Measurements from ENCODE around the gene GCAT. TPM values are rescaled to one million over a fixed set of nuclear protein-coding genes. Genes with fewer than 3 reads are reported as not detected.

Gene GCAT
- total and polyA plus RNA-seq, 2 of the 13 experiments (the other 11 are each of a cell fraction or from before 2014, with no cell fraction given), result 28.0 to 50.3 TPM

GRCh38 chr22:37802310-37803194 lies 5.2 kb upstream of the GCAT start (continued):
- TF ChIP-seq ZFP62 (CRISPR knock-in tag; IDR thresholded peaks at IDR 0.05) (no peak), HNRNPLL (IDR thresholded peaks at IDR 0.05; ENCODE audit: low read depth, low read length, poor library complexity, severe bottlenecking) (peak; percentile 69), SAFB2 (CRISPR knock-in tag; IDR thresholded peaks at IDR 0.05; ENCODE audit: borderline replicate concordance, low read depth) (no peak), GMEB1 (CRISPR knock-in tag; IDR thresholded peaks at IDR 0.05; ENCODE audit: borderline replicate concordance) (peak; percentile 74), PHF20 (CRISPR knock-in tag; IDR thresholded peaks at IDR 0.05) (peak; percentile 33; the same call in 1 of the 2 replicates), ZNF782 (CRISPR knock-in tag; IDR thresholded peaks at IDR 0.05; ENCODE audit: borderline replicate concordance) (no peak), KDM2A (CRISPR knock-in tag; IDR thresholded peaks at IDR 0.05; ENCODE audit: borderline replicate concordance, low read depth) (peak; percentile 55), ZNF10 (CRISPR knock-in tag; IDR thresholded peaks at IDR 0.05; ENCODE audit: borderline replicate concordance, low read depth) (no peak), ZSCAN31 (CRISPR knock-in tag; IDR thresholded peaks at IDR 0.05; ENCODE audit: low read depth) (peak; percentile 55; the same call in 1 of the 2 replicates), ZNF30 (CRISPR knock-in tag; IDR thresholded peaks at IDR 0.05) (no peak; the same call in 1 of the 2 replicates), ZKSCAN8 (CRISPR knock-in tag; IDR thresholded peaks at IDR 0.05; ENCODE audit: borderline replicate concordance) (0 out of 2 replicates have a peak, but pooled peaks have one; percentile 5), ZNF563 (CRISPR knock-in tag; IDR thresholded peaks at IDR 0.05) (peak; percentile 25), MLXIP (CRISPR knock-in tag; IDR thresholded peaks at IDR 0.05; ENCODE audit: borderline replicate concordance) (no peak), MAF1 (CRISPR knock-in tag; IDR thresholded peaks at IDR 0.05; ENCODE audit: borderline replicate concordance) (0 out of 2 replicates have a peak, but pooled peaks have one; percentile 32), ZNF225 (CRISPR knock-in tag; IDR thresholded peaks at IDR 0.05) (peak; percentile 81; the same call in 1 of the 2 replicates), CENPX (CRISPR knock-in tag; IDR thresholded peaks at IDR 0.05) (no peak)
- TF ChIP-seq, protein P1, sequence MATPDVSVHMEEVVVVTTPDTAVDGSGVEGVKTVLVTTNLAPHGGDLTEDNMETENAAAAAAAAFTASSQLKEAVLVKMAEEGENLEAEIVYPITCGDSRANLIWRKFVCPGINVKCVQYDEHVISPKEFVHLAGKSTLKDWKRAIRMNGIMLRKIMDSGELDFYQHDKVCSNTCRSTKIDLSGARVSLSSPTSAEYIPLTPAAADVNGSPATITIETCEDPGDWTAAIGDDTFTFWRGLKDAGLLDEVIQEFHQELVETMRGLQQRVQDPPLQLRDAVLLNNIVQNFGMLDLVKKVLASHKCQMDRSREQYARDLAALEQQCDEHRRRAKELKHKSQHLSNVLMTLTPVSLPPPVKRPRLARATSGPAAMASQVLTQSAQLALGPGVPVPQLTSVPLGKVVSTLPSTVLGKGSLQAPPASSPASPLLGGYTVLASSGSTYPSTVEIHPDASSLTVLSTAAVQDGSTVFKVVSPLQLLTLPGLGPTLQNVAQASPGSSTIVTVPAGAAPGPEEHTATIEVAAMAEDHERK (CRISPR knock-in tag; IDR thresholded peaks at IDR 0.05; ENCODE audit: low read depth), result no peak
- TF ChIP-seq, protein P2, sequence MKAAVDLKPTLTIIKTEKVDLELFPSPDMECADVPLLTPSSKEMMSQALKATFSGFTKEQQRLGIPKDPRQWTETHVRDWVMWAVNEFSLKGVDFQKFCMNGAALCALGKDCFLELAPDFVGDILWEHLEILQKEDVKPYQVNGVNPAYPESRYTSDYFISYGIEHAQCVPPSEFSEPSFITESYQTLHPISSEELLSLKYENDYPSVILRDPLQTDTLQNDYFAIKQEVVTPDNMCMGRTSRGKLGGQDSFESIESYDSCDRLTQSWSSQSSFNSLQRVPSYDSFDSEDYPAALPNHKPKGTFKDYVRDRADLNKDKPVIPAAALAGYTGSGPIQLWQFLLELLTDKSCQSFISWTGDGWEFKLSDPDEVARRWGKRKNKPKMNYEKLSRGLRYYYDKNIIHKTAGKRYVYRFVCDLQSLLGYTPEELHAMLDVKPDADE (CRISPR knock-in tag; IDR thresholded peaks at IDR 0.05), result no peak
- TF ChIP-seq, protein P3, sequence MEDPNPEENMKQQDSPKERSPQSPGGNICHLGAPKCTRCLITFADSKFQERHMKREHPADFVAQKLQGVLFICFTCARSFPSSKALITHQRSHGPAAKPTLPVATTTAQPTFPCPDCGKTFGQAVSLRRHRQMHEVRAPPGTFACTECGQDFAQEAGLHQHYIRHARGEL (CRISPR knock-in tag; IDR thresholded peaks at IDR 0.05), result peak; percentile 34; the same call in 1 of the 2 replicates
